ENCODE data around the gene KCNMB2.

KCNMB2 gene

DNA sequence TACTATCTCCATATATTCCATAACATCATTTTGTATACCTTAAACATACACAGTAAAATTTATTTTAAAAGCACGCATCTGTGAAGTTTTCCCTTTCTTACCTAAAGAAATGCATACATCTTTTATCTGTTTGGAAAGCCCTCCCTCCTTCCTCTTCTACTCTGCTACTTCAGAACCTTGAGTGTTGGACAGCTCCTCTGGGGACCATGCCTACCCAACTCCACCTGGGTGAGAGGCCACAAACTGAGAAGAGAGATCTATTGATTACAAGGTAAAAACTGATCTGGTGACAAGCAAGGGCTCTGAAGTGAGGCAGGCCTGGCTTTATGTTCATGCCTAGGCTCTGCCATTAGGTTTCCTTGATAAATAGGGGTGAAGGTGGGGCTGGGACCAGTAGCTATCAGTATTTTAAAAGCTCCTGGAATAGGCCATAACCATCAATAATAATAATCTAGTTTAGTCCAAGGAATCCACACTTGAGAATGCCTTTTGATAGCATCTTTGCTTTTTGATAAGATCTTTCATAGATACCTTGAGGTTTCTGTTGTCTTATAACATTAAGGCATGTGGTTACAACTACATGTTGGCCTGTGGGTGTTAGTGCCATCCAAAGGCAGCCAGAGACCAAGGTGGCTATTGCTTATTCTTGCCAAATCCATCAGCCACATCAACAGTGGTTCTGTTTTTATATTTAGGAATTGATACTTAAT, 148.8 kb downstream of the KCNMB2 start:
- ATAC-seq (ENCODE audit: insufficient read depth, low read depth) (peak; percentile 68), DNase-seq (peak; percentile 43)
- Histone ChIP-seq H3K4me3 (ENCODE audit: low read depth in 1 of 2, low read length in 2 of 2) (no peak overlapping the region), H3K79me2 (ENCODE audit: insufficient read depth, low read length) (no peaks in the 10 kb centered on the region), H3K9me3 (ENCODE audit: insufficient read depth, low read length, severe bottlenecking) (no peaks in the 10 kb centered on the region), H3K27me3 (ENCODE audit: insufficient read depth, low read length, poor library complexity) (no peaks in the 10 kb centered on the region), H3K36me3 (ENCODE audit: insufficient read depth, low read length) (no peaks in the 10 kb centered on the region), H3K4me2 (ENCODE audit: insufficient read depth, low read length) (no peak overlapping the region), H3K27ac (ENCODE audit: low read length) (no peak overlapping the region), H2AFZ (ENCODE audit: low read depth, low read length) (no peak overlapping the region), H4K20me1 (ENCODE audit: insufficient read depth, low read length) (no peaks in the 10 kb centered on the region), H3K9ac (ENCODE audit: low read depth, low read length) (no peak overlapping the region), H3K4me1 (ENCODE audit: insufficient read depth, low read length) (no peaks in the 10 kb centered on the region)
- TF ChIP-seq, protein P1, sequence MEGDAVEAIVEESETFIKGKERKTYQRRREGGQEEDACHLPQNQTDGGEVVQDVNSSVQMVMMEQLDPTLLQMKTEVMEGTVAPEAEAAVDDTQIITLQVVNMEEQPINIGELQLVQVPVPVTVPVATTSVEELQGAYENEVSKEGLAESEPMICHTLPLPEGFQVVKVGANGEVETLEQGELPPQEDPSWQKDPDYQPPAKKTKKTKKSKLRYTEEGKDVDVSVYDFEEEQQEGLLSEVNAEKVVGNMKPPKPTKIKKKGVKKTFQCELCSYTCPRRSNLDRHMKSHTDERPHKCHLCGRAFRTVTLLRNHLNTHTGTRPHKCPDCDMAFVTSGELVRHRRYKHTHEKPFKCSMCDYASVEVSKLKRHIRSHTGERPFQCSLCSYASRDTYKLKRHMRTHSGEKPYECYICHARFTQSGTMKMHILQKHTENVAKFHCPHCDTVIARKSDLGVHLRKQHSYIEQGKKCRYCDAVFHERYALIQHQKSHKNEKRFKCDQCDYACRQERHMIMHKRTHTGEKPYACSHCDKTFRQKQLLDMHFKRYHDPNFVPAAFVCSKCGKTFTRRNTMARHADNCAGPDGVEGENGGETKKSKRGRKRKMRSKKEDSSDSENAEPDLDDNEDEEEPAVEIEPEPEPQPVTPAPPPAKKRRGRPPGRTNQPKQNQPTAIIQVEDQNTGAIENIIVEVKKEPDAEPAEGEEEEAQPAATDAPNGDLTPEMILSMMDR (IDR thresholded peaks at IDR 0.05; ENCODE audit: borderline replicate concordance, extremely low read depth, low read length, poor library complexity, severe bottlenecking), result no peak
- TF ChIP-seq EZH2 (IDR thresholded peaks at IDR 0.05; ENCODE audit: borderline replicate concordance, low read depth, low read length, severe bottlenecking), result no peak

DNA sequence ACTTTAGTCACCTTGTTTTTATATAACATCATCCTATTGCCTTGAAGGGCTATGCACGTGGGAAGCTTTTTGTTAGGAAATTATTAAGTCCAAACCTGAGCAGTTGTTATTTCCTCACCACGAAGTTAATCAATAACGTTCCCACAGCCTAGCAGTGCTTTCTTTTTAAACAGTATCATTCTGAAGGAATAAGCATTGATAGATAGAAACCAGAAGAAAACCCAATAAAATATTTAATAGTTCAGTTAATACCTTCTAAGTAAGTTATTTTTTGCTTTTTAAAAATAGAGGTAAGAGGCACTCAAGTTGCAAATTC, 149.3 kb downstream of the KCNMB2 start:
- DNase-seq (no peak), ATAC-seq (ENCODE audit: insufficient read depth, low read depth) (no peak)
- H3K27me3 ChIP-seq (ENCODE audit: insufficient read depth, low read length, poor library complexity), result no peaks in the 10 kb centered on the region
- H3K4me3 ChIP-seq (ENCODE audit: low read depth in 1 of 2, low read length in 2 of 2), result no peak overlapping the region
- H3K4me1 ChIP-seq (ENCODE audit: insufficient read depth, low read length), result no peaks in the 10 kb centered on the region
- H3K9ac ChIP-seq (ENCODE audit: low read depth, low read length), result no peak overlapping the region
- H3K36me3 ChIP-seq (ENCODE audit: insufficient read depth, low read length), result no peaks in the 10 kb centered on the region
- H3K9me3 ChIP-seq (ENCODE audit: insufficient read depth, low read length, severe bottlenecking), result no peaks in the 10 kb centered on the region
- no peak overlapping the region for H3K27ac ChIP-seq (ENCODE audit: low read length)
- no peak overlapping the region for H3K4me2 ChIP-seq (ENCODE audit: insufficient read depth, low read length)
- TF ChIP-seq, protein P1 (IDR thresholded peaks at IDR 0.05; ENCODE audit: borderline replicate concordance, extremely low read depth, low read length, poor library complexity, severe bottlenecking), result no peak
- TF ChIP-seq EZH2 (IDR thresholded peaks at IDR 0.05; ENCODE audit: borderline replicate concordance, low read depth, low read length, severe bottlenecking), result no peak
- no peaks in the 10 kb centered on the region for H4K20me1 ChIP-seq (ENCODE audit: insufficient read depth, low read length)
- no peak overlapping the region for H2AFZ ChIP-seq (ENCODE audit: low read depth, low read length)
- H3K79me2 ChIP-seq (ENCODE audit: insufficient read depth, low read length), result no peaks in the 10 kb centered on the region

DNA sequence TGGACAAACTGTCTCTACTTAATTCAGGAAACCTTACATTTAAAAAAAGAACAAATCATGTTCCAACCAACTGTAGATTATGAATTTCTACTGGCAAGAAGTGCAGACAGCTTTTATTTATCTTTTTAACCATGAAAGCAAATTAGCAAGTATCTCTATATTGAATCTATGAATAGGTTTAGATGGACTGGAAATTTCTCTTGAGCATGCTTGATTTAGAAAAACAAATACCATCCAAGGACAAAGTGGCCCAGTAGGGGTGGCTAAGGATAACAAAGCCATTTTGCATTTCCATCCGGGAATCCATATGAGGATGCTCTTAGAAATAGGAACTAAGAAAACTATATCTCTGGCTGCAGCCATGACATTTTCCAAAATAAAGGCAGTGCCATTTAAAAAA, 150.6 kb downstream of the KCNMB2 start:
- H3K4me3 ChIP-seq (ENCODE audit: low read depth in 1 of 2, low read length in 2 of 2), result no peak overlapping the region
- H3K4me2 ChIP-seq (ENCODE audit: insufficient read depth, low read length), result no peak overlapping the region
- DNase-seq, result no peak
- no peak overlapping the region for H2AFZ ChIP-seq (ENCODE audit: low read depth, low read length)
- no peak for TF ChIP-seq EZH2 (IDR thresholded peaks at IDR 0.05; ENCODE audit: borderline replicate concordance, low read depth, low read length, severe bottlenecking)
- TF ChIP-seq, protein P1 (IDR thresholded peaks at IDR 0.05; ENCODE audit: borderline replicate concordance, extremely low read depth, low read length, poor library complexity, severe bottlenecking), result no peak
- H3K9me3 ChIP-seq (ENCODE audit: insufficient read depth, low read length, severe bottlenecking), result no peaks in the 10 kb centered on the region
- no peak for ATAC-seq (ENCODE audit: insufficient read depth, low read depth)
- no peaks in the 10 kb centered on the region for H3K79me2 ChIP-seq (ENCODE audit: insufficient read depth, low read length)
- no peaks in the 10 kb centered on the region for H4K20me1 ChIP-seq (ENCODE audit: insufficient read depth, low read length)
- H3K36me3 ChIP-seq (ENCODE audit: insufficient read depth, low read length), result no peaks in the 10 kb centered on the region
- H3K9ac ChIP-seq (ENCODE audit: low read depth, low read length), result no peak overlapping the region
- H3K27me3 ChIP-seq (ENCODE audit: insufficient read depth, low read length, poor library complexity), result no peaks in the 10 kb centered on the region
- H3K4me1 ChIP-seq (ENCODE audit: insufficient read depth, low read length), result no peaks in the 10 kb centered on the region
- no peak overlapping the region for H3K27ac ChIP-seq (ENCODE audit: low read length)

All from DND-41 (cell line).